ENCODE measurements around the gene MUC2.

The MUC2 gene

DNA sequence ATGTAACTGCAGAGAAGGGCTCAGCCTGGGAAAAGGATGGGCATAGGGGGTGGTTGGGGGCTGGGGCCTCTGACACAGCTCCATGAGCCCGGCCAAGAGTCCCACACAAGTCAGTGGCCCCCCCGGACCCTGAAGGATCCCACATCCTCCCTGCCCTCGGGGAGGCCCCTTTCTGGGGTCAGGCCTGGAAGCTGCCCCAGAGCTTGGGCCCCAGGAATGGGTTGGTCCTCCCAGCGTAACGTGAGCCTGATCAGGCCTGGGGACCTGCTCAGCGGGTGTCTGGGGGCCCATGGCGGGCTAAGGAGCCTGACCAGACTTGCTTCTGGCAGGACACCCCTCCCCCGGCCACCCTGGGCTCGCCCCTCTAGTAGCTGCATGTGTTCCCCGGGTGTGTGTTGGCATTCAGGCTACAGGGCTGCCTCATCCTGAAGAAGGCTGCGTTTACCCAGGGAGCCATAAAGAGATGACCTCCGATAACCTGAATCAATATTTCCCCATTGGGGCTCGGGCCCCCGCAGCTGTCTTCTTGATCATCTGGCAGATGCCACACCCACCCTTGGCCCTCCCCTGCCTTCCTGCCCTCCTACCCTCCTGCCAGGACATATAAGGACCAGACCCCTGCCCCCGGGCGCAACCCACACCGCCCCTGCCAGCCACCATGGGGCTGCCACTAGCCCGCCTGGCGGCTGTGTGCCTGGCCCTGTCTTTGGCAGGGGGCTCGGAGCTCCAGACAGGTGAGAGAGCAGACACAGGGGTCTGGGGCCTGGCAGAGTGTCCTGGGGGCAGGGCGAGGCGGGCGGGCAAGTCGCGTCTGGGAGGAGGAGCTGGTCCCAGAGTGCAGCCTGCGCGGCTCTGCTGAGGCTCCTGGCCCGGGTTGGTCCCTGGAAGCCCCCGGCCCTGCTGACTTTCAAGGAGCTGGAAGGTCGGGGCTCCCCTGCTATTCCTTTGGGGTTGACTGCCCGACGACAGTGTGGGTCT lies at the start of gene MUC2:
Gene MUC2 (plus strand): TSS at position 631 of the 978 bp plus-strand sequence.
- DNase-seq = no peak

DNA sequence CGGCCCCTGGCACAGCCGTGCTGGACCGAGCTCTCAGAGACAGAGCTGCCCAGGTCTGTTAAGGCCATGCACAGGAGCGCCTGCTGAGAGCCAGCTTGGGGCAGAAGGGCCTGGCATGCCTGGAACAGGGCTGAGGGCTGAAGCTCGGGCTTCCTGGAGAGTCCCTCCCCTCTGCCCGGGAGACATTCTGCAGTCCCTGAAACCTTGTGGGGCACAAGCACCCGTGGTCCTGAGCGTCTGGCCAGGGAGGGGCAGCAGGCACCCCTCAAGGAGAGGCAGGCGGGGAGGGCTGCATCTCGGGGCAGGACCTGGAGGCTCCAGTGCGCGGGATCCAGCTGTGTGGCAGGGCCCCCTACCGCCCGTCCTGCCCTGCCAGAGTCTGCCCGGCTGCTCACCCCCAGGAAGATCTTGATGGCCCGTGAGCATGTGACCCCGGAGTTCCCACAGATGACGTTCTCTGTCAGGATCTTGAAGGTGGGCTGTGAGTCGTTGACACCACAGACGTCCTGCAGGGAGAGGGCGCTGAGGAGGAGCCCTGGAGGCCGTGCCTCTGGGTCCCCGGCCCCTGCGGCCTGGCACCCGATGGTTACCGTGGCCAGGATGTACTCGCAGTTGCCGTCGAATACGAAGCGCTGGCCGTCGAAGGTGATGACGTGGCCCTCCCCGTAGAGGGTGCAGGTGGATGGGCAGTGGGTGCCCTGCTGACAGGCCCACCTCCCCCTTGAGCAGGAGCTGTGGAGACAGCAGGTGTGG lies 49.1 kb upstream of the MUC2 start:
- no peak for DNase-seq

DNA sequence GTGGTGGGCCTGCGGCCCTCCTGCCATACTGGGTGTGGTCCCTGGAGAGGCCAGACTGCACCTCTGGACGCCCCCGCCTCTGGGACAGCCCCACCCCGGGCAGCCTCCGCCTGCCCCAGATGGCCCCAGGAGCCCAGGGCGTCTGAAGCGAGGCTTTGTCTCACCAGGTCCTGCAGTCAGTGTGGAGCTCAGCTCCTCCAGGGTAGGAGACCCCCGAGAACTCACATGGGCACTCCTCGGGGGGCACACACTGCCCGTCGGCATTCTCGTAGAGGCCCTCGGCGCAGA lies 48.6 kb upstream of the MUC2 start:
- no peak for DNase-seq

DNA sequence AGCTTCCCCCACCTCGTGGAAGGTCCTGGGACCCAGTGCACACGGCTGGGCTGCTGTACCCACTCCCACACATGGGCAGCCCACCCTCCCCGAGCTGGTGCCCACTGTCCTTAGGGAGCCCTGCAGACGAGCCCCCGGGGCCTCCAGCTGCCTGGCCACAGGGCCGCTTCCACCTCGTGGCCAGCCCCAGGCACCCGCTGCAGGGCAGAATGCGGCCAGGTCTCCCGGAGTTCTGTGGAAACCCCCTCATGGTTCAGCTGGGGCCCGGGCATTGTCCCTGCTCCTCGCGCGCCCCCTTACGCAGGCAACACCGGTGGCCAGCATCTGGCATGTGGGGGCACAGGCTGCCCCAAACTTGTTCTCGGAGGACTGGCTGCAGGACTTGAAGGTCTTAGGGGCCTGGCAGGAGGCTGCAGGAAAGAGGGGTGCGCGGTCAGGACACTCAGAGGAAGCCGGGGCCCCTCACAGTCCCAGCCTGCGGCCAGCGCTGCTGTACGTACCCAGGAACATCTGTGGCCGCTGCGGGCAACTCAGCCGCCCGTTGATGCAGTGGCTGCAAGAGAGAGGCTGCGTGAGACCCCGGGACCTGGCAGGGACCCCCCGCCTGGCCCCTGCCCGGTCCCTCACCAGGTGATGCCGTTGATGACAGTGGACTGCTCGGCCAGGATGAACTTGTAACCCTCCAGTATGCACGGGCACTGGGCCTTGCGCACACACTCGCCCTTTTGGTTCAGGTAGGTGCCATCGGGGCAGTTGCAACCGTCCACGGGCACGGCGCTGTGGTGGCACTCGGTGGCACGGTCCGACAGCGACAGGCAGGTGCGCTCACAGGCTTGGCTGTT lies 47.8 kb upstream of the MUC2 start:
- no peak for DNase-seq

DNA sequence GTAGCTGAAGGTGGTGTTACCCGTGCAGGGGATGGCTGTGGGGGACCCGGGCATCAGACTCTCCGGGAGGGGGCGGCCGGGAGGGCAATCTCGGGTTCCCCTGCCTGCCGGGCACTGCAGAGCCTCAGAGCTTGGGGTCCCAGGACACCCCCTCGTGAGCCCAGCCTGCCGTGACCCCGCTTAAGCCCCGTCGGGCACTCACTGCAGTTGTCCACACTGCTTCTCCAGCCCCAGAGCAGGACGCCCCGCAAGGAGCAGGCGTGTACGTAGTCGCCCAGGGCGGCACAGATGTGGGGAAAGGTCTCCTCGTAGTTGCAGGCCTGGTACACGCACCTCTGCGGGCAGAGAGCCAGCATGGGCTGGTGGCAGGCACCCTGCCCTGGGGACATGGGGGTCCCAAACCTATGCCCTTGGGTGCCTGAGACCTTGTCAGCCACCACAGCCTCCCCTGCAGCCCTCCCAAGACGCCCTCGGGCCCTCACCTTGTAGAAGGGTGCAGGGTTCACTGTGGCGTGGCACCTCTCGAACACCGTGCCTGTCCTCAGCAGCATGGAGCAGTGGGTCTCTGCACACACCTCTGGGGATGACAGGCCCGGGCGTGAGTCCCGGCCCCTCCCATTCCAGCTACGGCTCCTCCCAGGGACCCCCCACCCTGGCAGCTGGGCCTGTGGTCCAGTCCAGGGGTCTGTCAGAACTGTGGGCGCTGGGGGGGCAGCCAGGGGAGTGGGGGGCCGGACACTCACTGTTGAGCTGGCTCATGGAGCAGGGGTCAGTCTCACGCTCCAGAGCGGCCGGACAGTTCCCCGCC lies 47.0 kb upstream of the MUC2 start:
- no peak for DNase-seq

DNA sequence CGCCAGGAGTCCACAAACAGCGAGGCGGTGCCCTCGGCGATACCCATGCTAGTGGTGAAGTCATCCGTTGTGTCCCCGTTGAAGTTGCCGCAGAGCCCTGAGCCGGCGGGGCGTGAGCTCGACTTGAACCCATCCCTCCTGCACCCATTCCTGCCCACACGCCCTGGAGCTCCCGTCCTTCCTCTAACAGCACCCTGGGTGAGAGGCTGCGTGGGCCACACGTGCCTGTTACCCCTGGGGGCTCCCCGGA lies 46.5 kb upstream of the MUC2 start:
- no peak for DNase-seq

DNA sequence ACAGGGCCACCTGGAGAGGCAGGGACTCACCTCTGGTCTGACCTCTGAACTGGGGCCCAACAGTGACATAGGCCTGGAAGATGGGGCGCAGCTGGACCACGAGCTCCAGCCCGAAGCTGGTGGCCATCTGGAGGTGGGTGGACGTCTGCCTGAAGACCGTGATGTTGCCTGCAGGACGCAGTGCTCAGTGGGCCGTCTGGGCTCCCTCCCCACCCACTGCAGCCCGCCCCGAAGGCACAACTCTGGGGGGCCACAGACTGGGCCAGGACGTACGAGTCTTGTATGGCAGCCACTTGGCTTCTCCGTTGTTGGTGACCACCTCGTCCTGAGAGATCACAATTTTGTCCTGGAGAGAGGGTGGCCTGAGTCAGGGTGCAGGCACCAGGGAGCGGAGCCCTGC lies 46.1 kb upstream of the MUC2 start:
- no peak for DNase-seq

DNA sequence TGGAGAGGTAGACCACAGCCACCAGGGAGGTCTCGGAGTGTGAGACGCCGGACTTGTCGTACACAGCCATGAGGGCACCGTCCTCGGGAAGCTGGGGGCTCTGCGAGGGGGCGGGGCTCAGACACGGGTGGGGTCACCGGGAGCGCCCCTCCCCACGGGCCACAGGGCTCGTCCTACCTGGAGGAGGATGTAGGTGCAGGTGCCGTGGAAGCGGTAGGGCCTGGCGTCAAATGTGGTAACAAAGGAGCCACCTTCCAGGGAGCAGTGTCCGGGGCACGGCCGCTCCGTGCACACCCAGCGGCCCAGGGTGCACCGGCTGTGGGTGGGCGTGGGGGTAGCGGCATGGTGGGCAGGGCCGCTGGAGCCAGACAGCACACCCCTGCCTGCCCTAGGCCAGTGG lies 45.6 kb upstream of the MUC2 start:
- DNase-seq = no peak

DNA sequence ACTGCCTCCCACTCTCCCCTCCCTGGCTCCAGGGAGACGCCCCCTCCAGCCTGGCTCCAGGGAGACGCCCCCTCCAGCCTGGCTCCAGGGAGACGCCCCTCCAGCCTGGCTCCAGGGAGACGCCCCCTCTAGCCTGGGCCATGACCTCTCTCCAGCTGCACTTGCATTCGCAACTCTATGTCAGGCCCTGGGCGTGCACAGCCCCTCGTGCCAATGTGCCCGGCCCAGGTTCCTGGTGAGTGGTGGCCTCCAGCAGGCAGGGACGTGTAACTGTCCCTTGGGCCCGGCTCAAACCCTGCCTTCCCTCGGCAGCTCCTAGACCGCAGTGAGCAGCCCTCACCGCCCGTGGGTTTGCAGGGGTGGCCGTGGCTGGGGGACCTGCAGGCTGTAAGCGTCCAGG lies 45.0 kb upstream of the MUC2 start:
- DNase-seq = no peak

DNA sequence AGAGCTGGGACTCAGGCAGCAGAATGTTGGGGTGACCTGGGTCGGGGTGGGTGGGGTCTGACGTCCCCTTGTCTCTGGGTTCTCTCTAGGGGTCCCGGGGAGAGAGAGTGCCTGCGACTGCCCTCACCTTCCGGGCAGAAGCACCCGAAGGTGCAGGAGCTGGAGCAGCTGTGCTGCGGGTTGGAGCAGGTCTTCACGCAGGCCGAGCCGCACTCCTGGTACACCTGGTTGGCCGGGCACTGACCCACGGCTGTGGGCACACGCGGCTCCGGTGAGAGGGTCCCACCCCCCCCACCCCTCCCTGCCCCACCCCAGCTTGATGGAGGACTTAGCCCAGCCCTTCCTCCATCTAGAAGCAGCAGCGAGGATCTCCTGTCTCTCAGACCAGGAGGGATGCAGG lies 44.6 kb upstream of the MUC2 start:
- DNase-seq = no peak

DNA sequence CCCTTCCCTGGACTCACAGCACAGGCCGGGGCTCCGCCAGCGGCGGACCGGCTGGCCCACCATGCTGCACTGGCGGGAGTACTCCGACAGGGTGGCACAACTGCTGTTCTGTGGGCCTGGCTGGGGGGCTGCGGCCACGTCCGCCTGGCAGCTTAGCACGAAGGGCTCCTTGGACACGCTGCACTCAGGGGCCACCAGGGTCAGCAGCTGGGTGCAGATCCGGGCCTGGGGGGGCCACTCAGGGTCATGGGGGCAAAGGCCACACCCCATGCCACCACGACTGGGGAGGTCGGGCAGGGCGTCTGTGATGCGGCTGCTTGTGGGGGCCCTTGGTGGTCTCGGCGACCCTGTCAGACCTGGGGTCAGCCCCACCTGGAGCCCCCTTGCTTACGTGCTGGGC lies 44.1 kb upstream of the MUC2 start:
- DNase-seq = no peak

DNA sequence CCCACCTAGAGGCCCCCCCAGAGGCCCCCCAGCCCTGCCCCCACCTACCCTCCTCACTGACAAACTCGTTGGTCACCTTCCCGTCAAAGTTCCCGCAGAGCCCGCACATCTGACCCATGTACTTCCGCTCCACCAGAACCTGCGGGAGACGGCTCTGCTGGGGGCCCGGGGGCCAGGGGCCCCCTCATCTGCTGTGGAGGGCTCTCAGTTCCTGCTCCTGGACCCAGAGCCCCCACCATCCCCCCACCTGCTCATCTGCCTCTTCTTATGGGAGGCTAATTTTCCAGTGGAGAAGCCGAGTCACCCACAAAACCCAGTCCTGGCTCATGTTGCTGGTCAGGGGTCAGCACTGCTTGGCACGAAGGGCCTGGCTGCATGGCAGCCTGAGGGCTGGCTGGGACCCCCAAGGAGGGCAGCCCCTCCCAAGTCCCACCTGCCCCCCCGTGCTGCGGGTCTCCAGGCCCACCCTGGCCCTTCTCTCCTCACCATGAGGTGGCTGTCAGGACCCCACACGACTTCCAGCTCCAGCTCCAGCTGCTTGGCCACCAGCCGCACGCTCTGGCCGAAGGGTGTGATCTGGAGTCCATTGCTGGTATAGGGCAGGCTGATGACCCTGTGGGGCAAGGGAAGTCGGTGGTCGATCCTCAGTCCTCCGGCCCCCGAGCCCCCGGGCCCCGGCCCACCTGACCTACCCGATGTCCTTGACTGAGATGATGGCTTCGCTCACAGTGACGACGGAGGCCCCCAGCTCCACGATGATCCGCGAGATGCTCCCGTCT lies 43.4 kb upstream of the MUC2 start:
- no peak for DNase-seq

DNA sequence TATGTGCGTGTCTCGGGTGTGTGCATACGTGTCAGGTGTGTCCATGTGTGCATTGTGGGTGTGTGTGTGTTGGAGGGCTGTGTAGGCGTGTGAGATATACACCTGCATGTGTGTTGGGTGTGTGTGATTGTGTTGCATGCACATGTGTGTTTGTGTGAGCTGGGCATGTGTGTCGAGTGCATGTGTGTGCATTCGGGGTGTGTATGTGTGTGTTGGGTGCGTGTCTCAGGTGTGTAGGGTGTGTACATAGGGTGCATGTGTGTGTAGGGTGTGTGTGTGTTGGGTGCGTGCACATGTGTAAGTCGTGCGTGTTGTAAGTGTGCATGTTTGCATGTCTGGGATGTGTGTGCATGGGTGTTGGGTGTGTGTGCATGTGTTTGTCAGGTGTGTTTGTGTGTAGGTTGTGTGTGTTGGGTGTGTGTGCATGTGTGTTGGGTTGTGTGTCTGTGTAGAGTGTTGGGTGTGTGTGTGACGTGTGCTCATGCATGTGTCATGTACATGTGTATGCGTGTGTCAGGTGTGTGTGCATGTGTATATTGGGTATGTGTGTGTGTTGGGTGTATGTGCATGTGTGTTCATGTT lies 42.3 kb upstream of the MUC2 start:
- DNase-seq = no peak

DNA sequence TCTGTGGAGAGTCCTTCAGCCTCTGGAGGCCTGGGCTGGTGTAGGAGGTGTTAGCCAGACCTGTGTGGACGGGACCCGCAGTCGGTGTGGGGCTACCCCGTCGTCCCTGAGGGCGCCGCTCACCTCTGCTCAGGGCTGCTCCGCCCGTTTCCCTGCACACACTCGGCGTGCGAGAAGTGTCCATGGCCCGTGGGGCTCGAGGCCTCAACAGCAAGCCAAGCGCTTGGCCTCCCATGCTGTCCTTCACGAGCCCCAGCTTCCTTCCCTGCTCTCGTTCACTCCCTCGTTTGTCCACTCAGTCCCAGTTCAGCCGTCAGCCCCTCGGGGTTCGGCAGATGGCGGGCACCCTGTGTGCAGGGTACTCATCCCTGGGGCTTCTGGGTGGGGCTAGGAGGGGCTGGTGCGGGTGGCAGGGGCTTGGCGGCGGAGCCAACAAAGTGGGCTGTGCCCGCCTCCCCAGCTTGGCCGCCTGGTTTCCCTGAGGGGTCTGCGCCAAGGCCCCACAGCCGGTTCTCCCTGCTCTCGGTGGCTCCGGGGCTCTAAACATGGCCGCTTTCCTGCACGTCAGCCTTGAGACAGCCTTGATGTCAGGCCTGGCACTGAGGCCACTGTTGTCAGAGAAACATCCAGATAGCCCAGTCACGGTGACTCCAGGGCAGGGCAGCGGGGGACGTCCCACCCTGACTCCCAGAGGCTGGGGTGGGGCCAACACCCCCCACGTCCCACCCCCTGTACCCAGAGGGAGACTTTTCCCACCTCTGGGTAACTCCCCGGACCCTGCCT lies 41.5 kb upstream of the MUC2 start:
- DNase-seq = no peak

DNA sequence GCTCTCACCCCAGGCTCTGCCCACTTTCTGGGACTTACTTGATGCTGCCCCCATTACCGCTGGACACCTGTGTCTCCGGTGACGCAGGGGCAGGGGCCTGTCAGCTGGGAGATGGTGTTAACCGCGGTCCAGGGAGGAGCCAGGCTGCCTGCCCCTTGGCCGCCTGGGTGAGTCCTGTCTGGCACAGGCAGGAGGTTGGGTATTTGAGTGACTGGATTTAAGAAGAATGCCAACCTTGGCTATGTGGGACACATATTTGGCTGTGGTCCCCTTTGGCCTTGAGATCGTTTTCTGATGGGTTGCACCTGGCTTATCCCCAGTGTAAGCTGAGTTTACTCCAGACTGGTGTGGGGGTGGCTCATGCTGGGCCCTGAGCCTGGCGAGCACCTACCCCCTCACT lies 40.7 kb upstream of the MUC2 start:
- no peak for DNase-seq

DNA sequence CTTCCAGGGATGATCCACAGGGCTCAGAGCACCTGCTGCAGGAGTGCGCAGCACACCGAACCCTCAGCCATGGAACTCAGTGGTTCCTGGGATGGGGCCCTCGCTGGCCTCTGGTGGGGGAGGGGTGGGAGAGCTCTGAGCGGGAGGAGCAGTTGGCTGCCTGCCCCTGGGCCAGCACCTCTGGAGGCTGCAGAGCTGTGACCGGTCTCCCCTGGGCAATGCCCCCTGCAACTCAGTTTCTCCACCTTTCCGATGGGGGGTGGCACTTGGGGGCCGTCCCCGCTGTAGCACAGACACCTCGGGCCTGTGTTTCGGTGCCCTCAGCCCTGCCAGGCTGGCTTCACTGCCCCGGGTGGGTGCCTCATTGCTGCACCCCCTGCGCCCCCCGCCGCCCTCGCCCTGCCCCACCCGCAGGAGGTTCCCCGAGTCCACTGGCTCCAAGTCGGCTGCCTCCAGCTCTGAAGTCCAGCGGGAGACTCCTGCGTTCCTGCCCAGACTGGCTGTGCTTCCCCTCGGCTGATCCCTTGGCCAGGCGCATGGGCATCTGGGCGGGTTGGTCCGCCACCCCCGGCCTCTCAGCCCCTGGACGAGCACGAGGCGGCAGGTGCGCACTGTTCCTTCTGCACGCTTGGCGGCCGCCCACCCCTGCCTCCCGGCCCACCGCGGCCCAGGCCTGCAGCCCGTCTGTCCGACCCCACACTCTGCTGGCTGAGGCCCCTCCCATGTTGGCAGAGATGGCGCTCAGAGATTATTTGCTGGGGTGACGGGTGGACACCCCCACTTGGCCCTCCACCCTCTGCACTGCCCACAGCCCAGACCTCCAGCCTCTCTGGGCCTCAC lies 40.0 kb upstream of the MUC2 start:
- no peak for DNase-seq

DNA sequence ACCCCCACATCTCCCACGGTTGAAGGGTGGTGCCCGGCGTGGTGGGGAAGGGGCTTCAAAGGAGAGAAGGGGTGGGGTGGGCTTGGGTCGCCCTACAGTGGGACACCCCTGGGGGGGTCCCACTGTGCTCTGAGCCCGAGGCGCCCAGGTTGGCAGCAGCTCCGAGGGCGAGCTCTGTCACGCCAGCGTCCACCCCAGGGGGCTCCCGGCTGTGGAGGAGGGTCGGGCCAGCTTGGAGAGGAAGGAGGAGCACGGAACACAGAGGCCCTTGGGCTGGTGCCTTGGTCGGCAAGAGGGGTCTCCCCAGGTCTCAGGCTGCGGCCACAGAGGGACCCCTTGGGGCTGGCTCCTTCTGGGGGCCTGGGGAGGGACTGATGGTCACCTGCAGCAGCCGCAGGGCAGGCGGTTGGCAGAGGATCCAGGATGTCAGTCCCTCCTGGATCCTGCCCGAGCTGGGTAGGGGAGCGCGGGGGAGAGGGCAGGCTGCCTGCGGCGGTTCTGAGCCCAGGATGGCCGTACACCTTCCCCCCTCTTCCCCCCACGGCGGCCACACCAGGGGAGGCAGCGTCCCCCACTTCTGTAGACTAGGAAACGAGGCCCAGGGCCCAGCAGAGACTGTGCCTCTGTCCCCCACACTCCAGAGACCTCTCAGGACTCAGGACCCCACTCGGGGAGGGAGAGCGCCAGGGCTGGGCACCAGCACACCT lies 38.9 kb upstream of the MUC2 start:
- no peak for DNase-seq

DNA sequence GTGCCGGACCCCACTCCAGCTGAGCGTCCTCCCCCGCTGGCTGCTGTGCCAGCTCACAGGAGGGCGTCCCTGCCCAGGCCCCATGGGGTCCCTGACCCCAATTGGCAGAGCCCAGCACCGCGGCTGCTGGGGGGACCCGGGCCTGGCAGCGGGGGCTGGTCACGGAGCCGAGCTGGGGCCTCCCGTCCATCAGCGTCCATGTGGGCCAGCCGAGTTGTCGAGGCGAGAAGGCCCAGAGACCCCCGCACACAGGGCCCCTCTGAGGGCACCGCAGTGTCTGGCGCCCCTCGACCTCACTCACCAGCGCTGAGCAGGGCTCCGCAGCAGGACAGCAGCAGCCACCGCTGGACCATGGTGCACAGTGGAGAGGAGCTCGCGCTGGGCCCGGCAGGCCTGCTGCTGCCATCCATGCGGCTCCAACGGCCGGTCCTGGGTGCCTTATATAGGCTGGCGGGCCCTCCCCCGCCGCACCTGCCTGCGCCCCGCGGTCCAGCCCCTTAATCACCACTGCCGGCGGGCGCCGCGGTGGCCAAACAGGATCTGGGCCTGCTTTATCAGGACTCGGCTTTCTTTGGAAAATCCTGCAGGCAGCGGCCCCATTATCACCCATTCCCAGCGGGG lies 38.3 kb upstream of the MUC2 start, which contains the start of gene MUC6:
Gene MUC6 (minus strand): TSS at position 416 of the 621 bp plus-strand sequence. CDS start 63 bp downstream, at position 353.
- DNase-seq = no peak

DNA sequence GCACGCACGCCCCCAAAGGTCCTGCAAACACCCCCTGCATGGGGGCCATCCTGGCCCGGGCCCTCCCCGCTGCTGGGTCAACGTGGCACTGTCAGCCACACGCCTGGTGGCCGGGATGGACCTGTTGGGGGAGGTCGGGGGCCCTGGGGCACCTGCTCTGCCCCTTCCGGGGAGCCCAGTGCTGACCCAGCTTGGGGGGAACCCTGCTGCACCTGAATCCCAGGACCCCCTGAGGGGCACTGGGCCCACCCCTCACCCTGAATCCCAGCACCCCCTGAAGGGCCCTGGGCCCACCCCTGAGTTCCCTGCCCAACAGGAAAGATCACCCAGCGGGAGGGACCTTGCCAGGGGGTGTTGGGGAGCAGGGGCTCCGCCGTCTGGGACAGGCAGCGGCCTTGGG lies 37.7 kb upstream of the MUC2 start:
- DNase-seq = no peak

Data from GDM1 (cell line).